Activated naive CD4-positive, alpha-beta T cell treated with anti-CD3 and anti-CD28 coated beads, Interleukin-2, amount 50 U/mL, for 24 hours (primary cell): ENCODE data around the gene BLACAT1.
"Not testable (repeated sequence)": the region's sequence is repeated elsewhere in the genome, so short reads cannot be mapped to it uniquely, and the experiment has no call there.

Experiments
- H3K27ac Mint-ChIP-seq: one replicate; pipeline ENCODE4 v1.8.0; 2021; ENCODE audit warnings: mild to moderate bottlenecking, mixed read lengths
- H3K27me3 Mint-ChIP-seq: one replicate; pipeline ENCODE4 v1.8.0; 2021; ENCODE audit warnings: mixed read lengths
- H3K36me3 Mint-ChIP-seq: one replicate; pipeline ENCODE4 v1.8.0; 2021; ENCODE audit warnings: mixed read lengths
- H3K4me1 Mint-ChIP-seq: one replicate; pipeline ENCODE4 v1.8.0; 2021; ENCODE audit warnings: mixed read lengths
- H3K4me3 Mint-ChIP-seq: one replicate; pipeline ENCODE4 v1.8.0; 2021; ENCODE audit warnings: mild to moderate bottlenecking, mixed read lengths
- H3K9me3 Mint-ChIP-seq: one replicate; pipeline ENCODE4 v1.8.0; 2021; ENCODE audit warnings: mixed read lengths

BLACAT1 gene

GRCh38 chr1:205440476-205441317 is 15.1 kb downstream of the BLACAT1 start:
- peak overlapping the region; percentile 91 for H3K27ac Mint-ChIP-seq
- no peaks in the 10 kb centered on the region for H3K36me3 Mint-ChIP-seq
- no peaks in the 10 kb centered on the region for H3K9me3 Mint-ChIP-seq
- peaks cover 22% of the 10 kb centered on the region for H3K4me1 Mint-ChIP-seq
- no peaks in the 10 kb centered on the region for H3K27me3 Mint-ChIP-seq
- H3K4me3 Mint-ChIP-seq: peak overlapping the region; percentile 78

GRCh38 chr1:205440121-205440475 is 15.7 kb downstream of the BLACAT1 start:
- H3K27me3 Mint-ChIP-seq: no peaks in the 10 kb centered on the region
- peak overlapping the region; percentile 78 for H3K4me3 Mint-ChIP-seq
- no peak overlapping the region for H3K27ac Mint-ChIP-seq
- H3K36me3 Mint-ChIP-seq: no peaks in the 10 kb centered on the region
- H3K4me1 Mint-ChIP-seq: peaks cover 22% of the 10 kb centered on the region
- no peaks in the 10 kb centered on the region for H3K9me3 Mint-ChIP-seq

- Mint-ChIP-seq H3K9me3 (no peaks in the 10 kb centered on the region), H3K4me3 (no peak overlapping the region), H3K27me3 (no peaks in the 10 kb centered on the region), H3K27ac (no peak overlapping the region), H3K36me3 (no peaks in the 10 kb centered on the region), H3K4me1 (peaks cover 22% of the 10 kb centered on the region)
These were observed 17.4 kb downstream of the BLACAT1 start for GRCh38 chr1:205438213-205439158.

GRCh38 chr1:205437570-205437969 is 18.3 kb downstream of the BLACAT1 start:
- no peaks in the 10 kb centered on the region for H3K9me3 Mint-ChIP-seq
- H3K27ac Mint-ChIP-seq: no peak overlapping the region
- H3K4me3 Mint-ChIP-seq: no peak overlapping the region
- H3K4me1 Mint-ChIP-seq: peaks cover 22% of the 10 kb centered on the region
- no peaks in the 10 kb centered on the region for H3K27me3 Mint-ChIP-seq
- no peaks in the 10 kb centered on the region for H3K36me3 Mint-ChIP-seq

GRCh38 chr1:205436776-205437410 is 19.0 kb downstream of the BLACAT1 start:
- H3K9me3 Mint-ChIP-seq: no peaks in the 10 kb centered on the region
- H3K27me3 Mint-ChIP-seq: peaks cover 2% of the 10 kb centered on the region
- H3K4me3 Mint-ChIP-seq: no peak overlapping the region
- no peak overlapping the region for H3K27ac Mint-ChIP-seq
- no peaks in the 10 kb centered on the region for H3K36me3 Mint-ChIP-seq
- peaks cover 20% of the 10 kb centered on the region for H3K4me1 Mint-ChIP-seq

- Mint-ChIP-seq H3K4me3 (no peak overlapping the region), H3K27ac (no peak overlapping the region), H3K27me3 (peaks cover 2% of the 10 kb centered on the region), H3K4me1 (peaks cover 15% of the 10 kb centered on the region), H3K36me3 (no peaks in the 10 kb centered on the region), H3K9me3 (no peaks in the 10 kb centered on the region)
These were observed 20.0 kb downstream of the BLACAT1 start for GRCh38 chr1:205435578-205436573.

GRCh38 chr1:205434738-205435137 is 21.1 kb downstream of the BLACAT1 start:
- no peak overlapping the region for H3K4me3 Mint-ChIP-seq
- H3K27me3 Mint-ChIP-seq: peaks cover 2% of the 10 kb centered on the region
- H3K9me3 Mint-ChIP-seq: no peaks in the 10 kb centered on the region

GRCh38 chr1:205432692-205433091 is 23.2 kb downstream of the BLACAT1 start:
- peaks cover 16% of the 10 kb centered on the region for H3K4me1 Mint-ChIP-seq
- H3K27me3 Mint-ChIP-seq, H3K27ac Mint-ChIP-seq, H3K36me3 Mint-ChIP-seq, H3K9me3 Mint-ChIP-seq, H3K4me3 Mint-ChIP-seq: not testable (repeated sequence)

More at GRCh38 chr1:205434738-205435137, 21.1 kb downstream of the BLACAT1 start:
- no peaks in the 10 kb centered on the region for H3K36me3 Mint-ChIP-seq
- H3K4me1 Mint-ChIP-seq: peaks cover 18% of the 10 kb centered on the region
- H3K27ac Mint-ChIP-seq: no peak overlapping the region

GRCh38 chr1:205432116-205432515 is 23.7 kb downstream of the BLACAT1 start:
- Mint-ChIP-seq H3K4me1 (peaks cover 16% of the 10 kb centered on the region), H3K36me3 (no peaks in the 10 kb centered on the region), H3K9me3 (no peaks in the 10 kb centered on the region), H3K4me3 (no peak overlapping the region), H3K27ac (no peak overlapping the region), H3K27me3 (peaks cover 2% of the 10 kb centered on the region)

- H3K36me3 Mint-ChIP-seq: no peaks in the 10 kb centered on the region
- H3K27me3 Mint-ChIP-seq: peaks cover 6% of the 10 kb centered on the region
- H3K27ac Mint-ChIP-seq: no peak overlapping the region
- peaks cover 16% of the 10 kb centered on the region for H3K4me1 Mint-ChIP-seq
- peak overlapping the region; percentile 83 for H3K4me3 Mint-ChIP-seq
- H3K9me3 Mint-ChIP-seq: no peaks in the 10 kb centered on the region
These were observed 25.0 kb downstream of the BLACAT1 start for GRCh38 chr1:205430696-205431305.

- Mint-ChIP-seq H3K27me3 (peaks cover 6% of the 10 kb centered on the region), H3K9me3 (no peaks in the 10 kb centered on the region), H3K4me3 (peak overlapping the region; percentile 83), H3K36me3 (no peaks in the 10 kb centered on the region), H3K27ac (peak overlapping the region; percentile 10), H3K4me1 (peaks cover 16% of the 10 kb centered on the region)
These were observed 25.8 kb downstream of the BLACAT1 start for GRCh38 chr1:205429762-205430695.

GRCh38 chr1:205424901-205425600 is 30.8 kb downstream of the BLACAT1 start:
- H3K9me3 Mint-ChIP-seq: no peaks in the 10 kb centered on the region
- no peak overlapping the region for H3K27ac Mint-ChIP-seq
- no peaks in the 10 kb centered on the region for H3K36me3 Mint-ChIP-seq
- H3K4me1 Mint-ChIP-seq: peaks cover 4% of the 10 kb centered on the region
- H3K27me3 Mint-ChIP-seq: peaks cover 7% of the 10 kb centered on the region
- no peak overlapping the region for H3K4me3 Mint-ChIP-seq

- Mint-ChIP-seq H3K36me3 (no peaks in the 10 kb centered on the region), H3K4me3 (no peak overlapping the region), H3K27me3 (peaks cover 7% of the 10 kb centered on the region), H3K9me3 (no peaks in the 10 kb centered on the region), H3K4me1 (no peaks in the 10 kb centered on the region), H3K27ac (no peak overlapping the region)
These were observed 31.9 kb downstream of the BLACAT1 start for GRCh38 chr1:205423814-205424399.
